ENCODE measurements around the gene TNIP2. TPM values are rescaled to one million over a fixed set of nuclear protein-coding genes. Genes with fewer than 3 reads are reported as not detected.

TNIP2 gene
- total RNA-seq, 1 donor from 2014 or later, result 76.8 TPM

GRCh38 chr4:2789351-2789750, 33.2 kb upstream of the TNIP2 start:
- no peak for DNase-seq (ENCODE audit: low read depth)

GRCh38 chr4:2788532-2789103, 32.5 kb upstream of the TNIP2 start:
- TF ChIP-seq, protein P1, sequence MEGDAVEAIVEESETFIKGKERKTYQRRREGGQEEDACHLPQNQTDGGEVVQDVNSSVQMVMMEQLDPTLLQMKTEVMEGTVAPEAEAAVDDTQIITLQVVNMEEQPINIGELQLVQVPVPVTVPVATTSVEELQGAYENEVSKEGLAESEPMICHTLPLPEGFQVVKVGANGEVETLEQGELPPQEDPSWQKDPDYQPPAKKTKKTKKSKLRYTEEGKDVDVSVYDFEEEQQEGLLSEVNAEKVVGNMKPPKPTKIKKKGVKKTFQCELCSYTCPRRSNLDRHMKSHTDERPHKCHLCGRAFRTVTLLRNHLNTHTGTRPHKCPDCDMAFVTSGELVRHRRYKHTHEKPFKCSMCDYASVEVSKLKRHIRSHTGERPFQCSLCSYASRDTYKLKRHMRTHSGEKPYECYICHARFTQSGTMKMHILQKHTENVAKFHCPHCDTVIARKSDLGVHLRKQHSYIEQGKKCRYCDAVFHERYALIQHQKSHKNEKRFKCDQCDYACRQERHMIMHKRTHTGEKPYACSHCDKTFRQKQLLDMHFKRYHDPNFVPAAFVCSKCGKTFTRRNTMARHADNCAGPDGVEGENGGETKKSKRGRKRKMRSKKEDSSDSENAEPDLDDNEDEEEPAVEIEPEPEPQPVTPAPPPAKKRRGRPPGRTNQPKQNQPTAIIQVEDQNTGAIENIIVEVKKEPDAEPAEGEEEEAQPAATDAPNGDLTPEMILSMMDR (IDR thresholded peaks at IDR 0.05; ENCODE audit: insufficient read depth, low read length, poor library complexity, severe bottlenecking), result no peak
- Histone ChIP-seq H3K4me3 (ENCODE audit: low read depth, low read length) (no peak overlapping the region), H3K27me3 (ENCODE audit: control insufficient read depth, insufficient read depth, low read length) (peaks cover 2% of the 10 kb centered on the region), H3K36me3 (ENCODE audit: control insufficient read depth, insufficient read depth, low read length) (no peaks in the 10 kb centered on the region)
- DNase-seq (ENCODE audit: low read depth), result no peak

More at GRCh38 chr4:2789351-2789750, 33.2 kb upstream of the TNIP2 start:
- no peak overlapping the region for H3K4me3 ChIP-seq (ENCODE audit: low read depth, low read length)
- H3K27me3 ChIP-seq (ENCODE audit: control insufficient read depth, insufficient read depth, low read length), result peaks cover under 1% of the 10 kb centered on the region
- TF ChIP-seq, protein P1 (IDR thresholded peaks at IDR 0.05; ENCODE audit: insufficient read depth, low read length, poor library complexity, severe bottlenecking), result no peak
- H3K36me3 ChIP-seq (ENCODE audit: control insufficient read depth, insufficient read depth, low read length), result no peaks in the 10 kb centered on the region

DNA sequence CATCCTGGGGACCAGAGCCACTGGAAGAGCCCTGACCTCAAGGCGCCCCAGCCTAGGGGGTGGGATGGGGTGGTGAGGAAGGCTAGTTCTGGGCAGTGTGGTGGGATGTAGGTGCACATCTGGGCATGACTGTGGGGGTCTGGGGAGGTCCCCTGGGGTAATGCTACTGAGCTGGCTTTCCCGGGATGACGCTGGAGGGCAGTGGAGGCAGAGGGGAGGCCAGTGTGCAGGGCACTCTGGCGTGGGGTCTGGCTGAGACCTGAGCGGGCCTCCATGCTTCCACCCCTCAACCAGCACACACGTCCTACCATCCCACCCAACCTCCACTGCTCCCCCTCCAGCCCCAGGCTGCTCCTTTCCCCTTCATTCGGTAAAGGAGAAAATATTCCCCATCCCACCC, 32.0 kb upstream of the TNIP2 start:
- TF ChIP-seq, protein P1 (IDR thresholded peaks at IDR 0.05; ENCODE audit: insufficient read depth, low read length, poor library complexity, severe bottlenecking), result no peak
- H3K4me3 ChIP-seq (ENCODE audit: low read depth, low read length), result no peak overlapping the region
- H3K27me3 ChIP-seq (ENCODE audit: control insufficient read depth, insufficient read depth, low read length), result peaks cover 2% of the 10 kb centered on the region
- no peaks in the 10 kb centered on the region for H3K36me3 ChIP-seq (ENCODE audit: control insufficient read depth, insufficient read depth, low read length)
- no peak for DNase-seq (ENCODE audit: low read depth)

DNA sequence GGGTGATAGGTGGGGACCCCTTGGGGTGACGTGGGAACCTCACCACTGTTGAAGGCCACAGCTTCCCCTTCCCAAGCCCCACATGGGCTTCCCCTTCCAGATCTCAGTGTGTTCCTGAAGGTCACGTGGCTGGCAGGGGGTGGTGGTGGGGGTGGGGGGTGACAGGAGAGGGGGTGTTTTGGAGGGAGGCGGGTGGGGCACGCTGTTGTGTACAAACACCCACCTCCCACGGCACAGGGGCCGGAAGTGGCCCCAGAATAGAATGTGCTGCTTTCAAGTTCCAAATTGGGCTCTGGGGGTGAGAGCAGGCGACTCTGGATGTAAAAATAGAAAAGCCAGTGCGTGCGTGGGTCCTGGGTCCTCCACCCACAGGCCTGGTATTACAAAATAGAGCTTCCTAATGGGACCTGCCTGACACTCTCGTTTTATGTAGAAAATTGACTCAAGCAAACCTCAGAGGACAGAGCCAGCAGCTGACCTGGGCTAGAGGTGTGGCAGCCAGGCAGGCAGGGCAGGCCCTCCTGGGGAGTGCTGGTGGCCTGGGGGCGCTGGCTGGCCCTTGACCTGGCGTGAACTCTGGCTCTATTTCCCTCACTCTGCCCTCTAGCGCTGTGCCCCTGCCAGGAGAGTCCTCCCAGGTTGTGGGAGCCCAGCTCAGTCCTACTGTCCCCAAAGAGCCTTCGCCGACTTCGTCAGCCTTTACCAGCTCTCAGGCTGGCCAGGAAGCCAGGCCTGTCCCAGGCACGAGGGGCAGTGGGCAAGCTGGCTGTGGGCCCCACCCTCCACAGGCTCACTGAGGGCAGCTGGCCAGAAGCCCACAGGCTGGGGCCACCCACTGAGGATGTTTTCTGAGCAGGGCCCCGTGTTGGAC, 31.3 kb upstream of the TNIP2 start:
- H3K4me3 ChIP-seq (ENCODE audit: low read depth, low read length), result no peak overlapping the region
- TF ChIP-seq, protein P1 (IDR thresholded peaks at IDR 0.05; ENCODE audit: insufficient read depth, low read length, poor library complexity, severe bottlenecking), result no peak
- DNase-seq (ENCODE audit: low read depth), result no peak
- H3K36me3 ChIP-seq (ENCODE audit: control insufficient read depth, insufficient read depth, low read length), result no peaks in the 10 kb centered on the region
- H3K27me3 ChIP-seq (ENCODE audit: control insufficient read depth, insufficient read depth, low read length), result peaks cover 2% of the 10 kb centered on the region

- DNase-seq (ENCODE audit: low read depth), result no peak
Measured at GRCh38 chr4:2786794-2787229, 30.7 kb upstream of the TNIP2 start.

More at GRCh38 chr4:2786794-2787229, 30.7 kb upstream of the TNIP2 start:
- TF ChIP-seq, protein P1 (IDR thresholded peaks at IDR 0.05; ENCODE audit: insufficient read depth, low read length, poor library complexity, severe bottlenecking), result no peak
- no peak overlapping the region for H3K4me3 ChIP-seq (ENCODE audit: low read depth, low read length)
- peaks cover 2% of the 10 kb centered on the region for H3K27me3 ChIP-seq (ENCODE audit: control insufficient read depth, insufficient read depth, low read length)
- H3K36me3 ChIP-seq (ENCODE audit: control insufficient read depth, insufficient read depth, low read length), result no peaks in the 10 kb centered on the region
